ENCODE data around the gene SSBP4. TPM values are rescaled to one million over a fixed set of nuclear protein-coding genes. Genes with fewer than 3 reads are reported as not detected.

Gene SSBP4
- total RNA-seq, 3 donors from 2014 or later, result 31.2 to 48.6 (median 41.1) TPM

DNA sequence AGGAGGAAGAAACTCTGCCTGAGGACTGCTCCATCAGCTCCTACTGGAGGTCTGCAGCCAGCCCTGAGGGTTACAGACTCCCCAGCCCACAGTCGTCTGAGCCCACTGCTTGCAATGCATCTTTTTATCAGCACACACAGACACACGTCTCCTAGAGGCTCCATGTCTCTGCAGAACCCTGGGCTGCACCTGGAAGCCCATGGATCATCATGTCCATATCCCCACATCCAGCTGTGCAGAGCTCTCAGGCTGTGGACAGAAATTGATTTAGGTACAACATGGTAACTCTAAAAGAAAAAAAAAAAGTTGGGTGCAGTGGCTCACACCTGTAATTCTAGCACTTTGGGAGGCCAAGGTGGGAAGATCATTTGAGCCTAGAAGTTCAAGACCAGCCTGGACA, 51.6 kb downstream of the SSBP4 start:
- no peak for ATAC-seq
- Histone ChIP-seq H3K4me1 (ENCODE audit: low read depth) (peaks cover 39% of the 10 kb centered on the region), H3K4me3 (no peak overlapping the region), H3K9me3 (no peaks in the 10 kb centered on the region), H3K36me3 (ENCODE audit: low read depth) (no peaks in the 10 kb centered on the region)
- TF ChIP-seq CTCF (IDR thresholded peaks at IDR 0.05), result no peak
- no peak for DNase-seq
- intact Hi-C loops (cut with DNase I, micrococcal nuclease), result no loop called here

DNA sequence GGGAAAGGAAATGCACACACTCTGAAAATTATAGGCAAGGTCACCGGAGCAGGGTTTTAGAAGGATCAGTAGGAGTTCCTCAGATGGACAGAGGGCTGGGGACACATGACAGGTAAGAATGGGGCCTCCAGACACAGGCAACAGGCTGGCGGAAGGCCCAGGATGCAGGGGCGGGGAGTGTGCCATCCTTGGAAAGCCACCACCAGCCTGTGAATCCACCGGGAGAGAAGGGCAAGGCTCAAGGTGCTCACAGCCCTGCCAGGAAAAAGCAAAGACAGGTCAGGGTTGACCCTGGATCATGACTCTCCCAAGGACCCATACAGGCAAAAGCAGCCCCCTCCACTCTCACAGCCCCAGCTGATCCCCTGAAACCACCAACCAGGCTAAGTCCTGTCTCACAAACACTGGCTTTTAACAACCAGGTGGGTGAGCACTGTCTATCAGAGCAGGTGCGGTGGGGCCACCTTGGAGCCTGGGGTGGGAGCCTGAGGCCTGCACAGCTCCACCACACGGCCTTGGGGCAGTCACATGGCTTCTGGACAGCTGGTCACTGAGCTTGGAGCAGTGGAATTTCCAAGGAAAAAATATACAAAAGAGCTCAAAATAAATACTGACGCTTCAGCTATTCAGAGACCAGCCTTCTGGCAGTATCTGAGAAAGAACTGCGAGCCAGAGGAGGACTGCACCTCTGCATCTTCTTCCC, 54.0 kb downstream of the SSBP4 start:
- intact Hi-C loops (cut with DNase I, micrococcal nuclease), result no loop called here
- Histone ChIP-seq H3K4me1 (ENCODE audit: low read depth) (peaks cover 49% of the 10 kb centered on the region), H3K4me3 (no peak overlapping the region), H3K36me3 (ENCODE audit: low read depth) (no peaks in the 10 kb centered on the region), H3K9me3 (no peaks in the 10 kb centered on the region)
- DNase-seq (no peak), ATAC-seq (no peak)
- TF ChIP-seq CTCF (IDR thresholded peaks at IDR 0.05), result no peak

DNA sequence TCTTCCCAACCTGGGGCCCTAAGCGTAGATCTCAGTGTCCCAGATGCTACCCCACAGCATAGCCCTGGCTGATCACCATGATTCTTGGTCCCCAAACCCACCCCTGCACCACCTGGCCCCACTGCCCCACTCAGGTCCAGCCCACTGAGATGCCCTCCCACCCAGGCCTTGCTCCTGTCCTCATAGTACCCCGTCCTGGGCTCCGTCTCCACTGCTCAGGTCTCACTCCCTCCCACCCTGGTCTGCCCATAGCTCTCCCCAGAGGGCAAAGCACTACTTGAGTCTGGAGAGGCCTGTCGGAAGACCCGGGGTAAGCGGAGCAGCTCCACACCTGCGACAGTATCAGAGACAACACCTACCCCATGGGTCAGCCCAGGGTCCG, 54.5 kb downstream of the SSBP4 start:
- no peaks in the 10 kb centered on the region for H3K9me3 ChIP-seq
- no peak for TF ChIP-seq CTCF (IDR thresholded peaks at IDR 0.05)
- intact Hi-C loops (cut with DNase I, micrococcal nuclease), result no loop called here

DNA sequence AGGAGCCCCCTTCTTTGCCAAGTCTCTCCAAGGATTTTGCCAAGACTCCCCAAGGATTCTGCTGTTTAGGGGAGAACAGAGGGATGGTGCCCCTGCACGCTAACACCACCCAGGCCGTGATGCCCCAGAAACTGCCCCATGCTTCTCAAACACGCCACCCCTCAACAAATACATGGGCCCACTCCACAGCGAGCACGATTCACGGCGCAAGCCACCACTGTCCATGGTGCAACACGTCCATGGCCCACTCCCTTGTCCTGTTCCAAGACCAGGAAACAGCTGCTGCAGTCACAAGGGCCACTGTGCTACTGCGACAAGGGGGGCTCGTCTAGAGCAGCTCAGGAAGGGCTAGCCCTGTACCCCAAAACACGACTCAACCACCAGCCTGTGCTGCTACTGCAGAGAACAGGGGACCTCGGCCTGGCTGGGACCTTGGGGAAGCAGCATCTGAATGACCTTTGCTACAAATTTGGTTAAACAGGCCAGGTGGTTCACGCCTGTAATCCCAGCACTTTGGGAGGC, 55.2 kb downstream of the SSBP4 start:
- Histone ChIP-seq H3K9me3 (no peaks in the 10 kb centered on the region), H3K36me3 (ENCODE audit: low read depth) (no peaks in the 10 kb centered on the region), H3K4me1 (ENCODE audit: low read depth) (peaks cover 61% of the 10 kb centered on the region), H3K4me3 (no peak overlapping the region)
- no peak for TF ChIP-seq CTCF (IDR thresholded peaks at IDR 0.05)
- no peak for DNase-seq
- intact Hi-C loops (cut with DNase I, micrococcal nuclease), result no loop called here
- no peak for ATAC-seq

More for the DNA sequence above, 54.5 kb downstream of the SSBP4 start:
- Histone ChIP-seq H3K4me3 (no peak overlapping the region), H3K36me3 (ENCODE audit: low read depth) (no peaks in the 10 kb centered on the region), H3K4me1 (ENCODE audit: low read depth) (peaks cover 54% of the 10 kb centered on the region)
- DNase-seq (no peak), ATAC-seq (no peak)

DNA sequence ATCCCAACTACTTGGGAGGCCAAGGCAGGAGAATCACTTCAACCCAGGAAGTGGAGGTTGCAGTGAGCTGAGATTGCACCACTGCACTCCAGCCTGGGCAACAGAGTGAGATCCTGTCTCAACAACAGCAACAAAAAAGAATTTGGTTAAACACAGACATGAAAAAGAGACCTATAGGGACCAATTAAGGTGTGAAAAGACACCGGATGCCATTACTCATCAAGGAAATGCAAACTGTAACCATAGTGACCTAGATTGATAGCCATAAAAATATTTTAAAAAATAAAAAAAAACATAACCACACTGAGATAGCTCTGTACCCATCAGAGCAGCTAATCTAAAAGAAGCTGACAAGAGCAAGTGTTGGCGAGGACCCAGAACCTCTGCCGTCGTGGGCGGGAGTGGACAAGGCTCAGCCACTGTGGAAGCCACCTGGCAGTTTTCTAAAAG, 55.8 kb downstream of the SSBP4 start:
- ATAC-seq (peak; percentile 36), DNase-seq (no peak)
- intact Hi-C loops (cut with DNase I, micrococcal nuclease), result no loop called here
- peaks cover 61% of the 10 kb centered on the region for H3K4me1 ChIP-seq (ENCODE audit: low read depth)
- H3K36me3 ChIP-seq (ENCODE audit: low read depth), result no peaks in the 10 kb centered on the region
- TF ChIP-seq CTCF (IDR thresholded peaks at IDR 0.05), result no peak
- H3K9me3 ChIP-seq, result no peaks in the 10 kb centered on the region
- H3K4me3 ChIP-seq, result no peak overlapping the region

All from mucosa of descending colon (tissue), 3 donors.